Middle frontal gyrus (tissue), 1 donor: ENCODE measurements around the gene ZNF534.
"Not testable (repeated sequence)": the region's sequence is repeated elsewhere in the genome, so short reads cannot be mapped to it uniquely, and the experiment has no call there.

Experiments
- DNase-seq: peaks from one replicate; pipeline ENCODE4 v3.0.0-alpha.2; 2015; ENCODE audit warnings: low spot score; ENCODE audit errors: extremely low spot score

Gene ZNF534

DNA sequence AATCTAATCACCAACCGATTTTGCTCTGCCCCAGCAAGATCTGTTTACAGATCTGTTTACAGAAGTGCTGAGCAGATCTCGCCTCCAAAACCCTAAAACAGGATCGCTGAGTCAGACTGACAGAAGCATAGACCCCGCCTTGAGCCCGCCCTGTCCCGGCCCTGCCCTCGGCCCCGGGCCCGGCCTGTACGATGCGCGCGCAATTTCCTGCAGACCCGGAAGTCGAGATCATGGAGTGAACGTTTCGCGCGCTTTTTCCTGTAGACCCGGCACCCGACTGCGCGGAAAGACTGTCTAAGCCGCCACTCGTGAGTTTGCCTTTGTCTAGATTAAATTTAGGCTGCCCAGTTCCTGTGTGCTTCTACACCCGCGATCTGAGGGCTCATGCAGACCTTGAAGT, at the start of gene ZNF534:
TSS of gene ZNF534 (plus strand) at position 212 of the 400 bp plus-strand sequence. CDS start 2,327 bp downstream, outside the sequence.
- DNase-seq: no peak

DNA sequence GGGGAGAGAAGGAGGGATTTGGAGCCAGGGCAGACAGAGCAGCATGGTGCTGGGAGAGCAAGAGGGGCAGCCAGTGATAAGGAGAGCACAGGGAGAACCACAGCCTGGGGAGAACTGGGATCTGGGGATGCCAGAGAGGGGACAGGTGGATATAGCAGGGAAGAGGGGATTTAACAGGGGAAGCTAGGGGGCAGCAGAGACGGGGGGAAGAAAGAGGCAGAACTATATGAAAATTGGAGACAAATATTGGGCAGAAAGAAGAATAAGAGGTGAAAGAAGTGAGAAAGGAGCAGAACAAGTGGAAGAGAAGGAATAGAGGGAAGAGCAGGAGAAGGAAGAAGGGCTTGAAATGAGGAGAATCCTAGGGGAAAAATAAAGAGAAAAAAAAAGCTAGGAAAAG, 37.8 kb upstream of the ZNF534 start:
- no peak for DNase-seq

DNA sequence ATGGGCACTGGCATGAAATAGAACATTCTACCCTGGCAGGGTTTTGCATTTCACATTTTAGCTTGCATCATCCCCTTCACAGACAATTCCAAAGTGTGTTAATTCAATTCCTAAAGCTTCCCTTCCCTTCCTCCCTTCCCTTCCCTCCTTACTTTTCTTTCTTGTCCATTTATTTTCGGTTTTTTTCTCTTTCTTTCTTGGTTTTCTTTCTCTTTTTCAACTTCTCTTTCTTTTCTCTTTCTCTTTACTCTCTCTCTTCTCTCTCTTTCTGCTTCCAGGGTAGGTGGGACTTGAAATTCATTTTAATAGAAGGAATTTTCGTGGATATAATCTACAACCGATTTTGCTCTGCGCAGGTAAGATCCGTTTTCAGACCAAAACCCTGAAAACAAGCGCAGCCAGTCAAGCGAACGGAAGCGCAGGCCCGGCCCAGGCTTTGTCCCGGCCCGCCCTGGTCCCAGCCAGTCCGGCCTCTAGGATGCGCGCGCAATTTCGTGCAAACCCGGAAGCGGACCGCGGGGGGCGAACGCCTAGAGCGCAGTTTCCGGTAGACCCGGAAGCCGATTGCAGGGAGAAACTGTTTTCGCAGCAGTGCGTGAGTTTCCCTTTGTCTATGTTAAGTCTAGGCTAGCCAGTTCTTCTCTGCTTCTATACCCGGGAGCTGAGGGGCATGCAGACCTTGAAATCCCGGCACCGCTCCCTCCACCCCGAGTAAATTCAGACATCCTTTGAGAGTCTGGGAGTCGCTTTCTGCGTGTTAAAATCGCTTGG, 31.5 kb upstream of the ZNF534 start, which contains the start of gene ZNF528:
TSS of gene ZNF528 (plus strand) at position 540 of the 771 bp plus-strand sequence. CDS start 4,165 bp downstream, outside the sequence.
- peak; percentile 92 for DNase-seq

DNA sequence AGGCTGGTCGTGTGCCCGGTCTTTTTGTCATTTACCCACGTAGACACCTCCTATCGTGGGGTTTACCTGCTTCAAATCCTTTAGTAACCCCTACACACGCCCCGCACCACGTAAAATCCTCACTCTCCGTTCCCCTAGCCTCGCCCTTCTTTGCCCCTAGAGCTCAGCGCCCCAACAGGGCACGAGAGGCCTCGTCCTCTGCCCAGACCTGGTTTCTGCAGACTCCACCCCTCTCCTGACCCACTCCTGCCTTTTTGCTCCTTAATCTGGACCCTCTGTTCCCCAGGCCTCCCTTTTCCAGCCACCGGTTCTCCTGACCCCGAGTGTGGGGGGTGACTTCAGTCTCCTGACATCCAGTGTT, 30.9 kb upstream of the ZNF534 start:
- DNase-seq: no peak

DNA sequence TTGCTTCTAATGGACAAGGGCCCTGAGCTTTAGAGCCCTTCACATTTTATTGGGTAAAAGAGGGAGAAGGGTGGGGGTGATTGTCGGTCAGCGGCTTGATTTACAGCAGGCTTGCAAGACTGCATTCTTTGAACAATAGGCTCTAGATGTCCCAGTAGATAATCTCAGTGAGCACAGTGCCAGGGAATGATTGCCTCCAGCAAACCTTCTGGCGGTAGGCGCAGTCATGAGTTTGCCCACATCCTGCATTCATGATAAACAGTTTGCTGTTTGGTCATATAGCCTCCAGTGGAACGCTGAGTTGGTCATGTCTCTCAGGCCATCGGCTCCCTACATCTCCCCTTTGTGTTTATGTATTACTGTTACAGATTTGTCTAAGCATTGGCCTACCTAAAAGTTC, 18.7 kb upstream of the ZNF534 start:
- DNase-seq: no peak

DNA sequence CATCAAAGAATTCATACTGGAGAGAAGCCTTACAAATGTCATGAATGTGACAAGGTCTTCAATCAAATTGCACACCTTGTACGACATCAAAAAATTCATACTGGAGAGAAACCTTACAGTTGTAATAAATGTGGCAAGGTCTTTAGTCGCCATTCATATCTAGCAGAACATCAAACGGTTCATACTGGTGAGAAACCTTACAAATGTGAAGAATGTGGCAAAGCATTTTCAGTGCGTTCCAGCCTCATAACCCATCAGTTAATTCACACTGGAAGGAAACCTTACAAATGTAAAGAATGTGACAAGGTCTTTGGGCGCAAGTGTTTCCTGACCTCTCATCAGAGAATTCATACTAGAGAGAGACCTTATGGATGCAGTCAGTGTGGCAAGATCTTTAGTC, 13.2 kb upstream of the ZNF534 start:
- DNase-seq: no peak

DNA sequence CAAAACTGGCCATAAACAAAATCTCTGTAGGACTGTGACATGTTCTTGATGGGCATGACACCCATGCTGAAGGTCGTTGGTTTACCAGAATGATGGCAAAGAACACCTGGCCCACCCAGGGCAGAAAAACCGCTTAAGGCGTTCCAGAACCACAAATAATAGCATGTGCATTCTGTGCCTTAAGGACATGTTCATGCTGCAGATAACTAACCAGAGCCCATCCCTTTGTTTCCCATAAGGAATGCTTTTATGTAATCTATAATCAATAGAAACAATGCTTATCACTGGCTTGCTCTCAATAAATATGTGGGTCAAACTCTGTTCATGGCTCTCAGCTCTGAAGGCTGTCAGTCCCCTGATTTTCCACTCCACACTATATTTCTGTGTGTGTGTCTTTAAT, 13.2 kb downstream of the ZNF534 start:
- DNase-seq: no peak

DNA sequence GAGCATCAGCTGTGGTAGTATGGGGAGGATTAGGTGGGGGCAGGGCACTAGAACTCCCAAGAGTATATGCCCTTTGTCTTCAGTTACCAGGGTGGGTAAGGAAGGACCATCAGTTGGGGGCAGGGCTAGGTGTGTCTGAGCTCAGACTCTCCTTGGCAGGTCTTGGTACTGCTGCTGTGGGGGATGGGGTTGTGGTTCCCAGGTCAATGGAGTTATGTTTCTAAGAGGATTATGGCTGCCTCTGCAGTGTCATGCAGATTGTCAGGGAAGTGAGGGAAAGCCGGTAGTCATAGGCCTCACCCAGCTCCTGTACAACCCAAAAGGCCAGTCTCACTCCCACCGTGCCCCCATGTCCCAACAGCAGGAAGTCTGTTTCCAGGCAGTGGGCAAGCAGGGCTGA, 15.6 kb downstream of the ZNF534 start:
- no peak for DNase-seq

DNA sequence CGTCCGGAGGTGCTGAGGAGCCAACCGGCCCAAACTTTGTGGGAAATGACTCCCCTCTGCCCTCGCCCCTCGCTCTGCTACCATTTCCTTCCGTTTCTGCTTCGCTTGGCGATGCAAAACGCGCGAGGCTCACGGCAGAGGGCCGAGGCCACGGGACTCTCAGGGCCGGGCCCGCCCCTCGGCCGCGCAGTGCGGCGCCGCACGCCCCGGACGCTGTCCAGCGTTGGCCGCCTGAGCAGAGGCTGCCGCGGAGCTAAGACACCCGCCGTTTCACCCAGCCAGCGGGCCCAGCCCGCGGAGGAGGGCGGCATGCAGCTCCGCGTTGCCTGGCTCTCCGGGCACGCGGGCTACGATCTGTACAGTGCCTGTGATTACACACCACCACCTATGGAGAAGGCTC, 22.3 kb downstream of the ZNF534 start:
- DNase-seq: no peak

DNA sequence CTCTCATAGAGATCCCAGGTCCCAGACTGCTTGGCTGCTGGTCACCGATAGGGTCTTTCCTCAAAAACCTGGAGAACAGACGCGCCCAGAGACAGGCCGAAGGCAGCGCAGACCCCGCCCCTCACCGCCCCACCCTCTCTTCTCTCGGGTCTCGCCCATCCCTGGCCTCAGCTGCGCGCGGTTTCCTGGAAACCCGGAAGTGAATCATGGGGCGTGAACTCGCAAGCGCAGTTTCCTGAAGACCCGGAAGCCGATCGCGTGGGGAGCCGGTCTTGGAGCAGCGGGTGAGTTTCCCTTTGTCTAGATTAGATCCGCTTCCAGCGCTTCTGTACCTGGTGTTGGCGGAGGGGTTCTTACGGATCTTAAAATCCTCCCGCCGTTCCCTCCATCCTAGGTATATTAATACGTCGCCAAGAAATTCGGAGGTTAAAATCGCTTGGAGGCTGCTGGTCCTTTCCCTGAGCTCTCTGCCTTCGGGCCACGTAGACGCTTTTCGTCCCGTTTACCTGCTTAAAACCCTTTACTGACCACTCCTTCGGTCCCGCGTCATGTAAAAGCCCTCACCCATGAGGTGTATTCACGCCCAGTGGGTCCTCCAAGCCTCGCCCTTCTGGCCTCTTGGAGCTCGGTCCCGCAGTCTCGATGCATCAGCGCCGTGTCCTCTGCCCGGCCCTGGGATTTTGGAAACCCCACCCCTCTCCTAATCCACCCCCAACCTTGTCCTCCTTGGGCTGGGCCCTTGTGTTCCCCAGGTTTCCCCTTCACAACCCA, 24.6 kb downstream of the ZNF534 start, which contains the start of gene ZNF578:
TSS of gene ZNF578 (plus strand) at position 230 of the 771 bp plus-strand sequence. CDS start 48,293 bp downstream, outside the sequence.
- DNase-seq: peak; percentile 17

DNA sequence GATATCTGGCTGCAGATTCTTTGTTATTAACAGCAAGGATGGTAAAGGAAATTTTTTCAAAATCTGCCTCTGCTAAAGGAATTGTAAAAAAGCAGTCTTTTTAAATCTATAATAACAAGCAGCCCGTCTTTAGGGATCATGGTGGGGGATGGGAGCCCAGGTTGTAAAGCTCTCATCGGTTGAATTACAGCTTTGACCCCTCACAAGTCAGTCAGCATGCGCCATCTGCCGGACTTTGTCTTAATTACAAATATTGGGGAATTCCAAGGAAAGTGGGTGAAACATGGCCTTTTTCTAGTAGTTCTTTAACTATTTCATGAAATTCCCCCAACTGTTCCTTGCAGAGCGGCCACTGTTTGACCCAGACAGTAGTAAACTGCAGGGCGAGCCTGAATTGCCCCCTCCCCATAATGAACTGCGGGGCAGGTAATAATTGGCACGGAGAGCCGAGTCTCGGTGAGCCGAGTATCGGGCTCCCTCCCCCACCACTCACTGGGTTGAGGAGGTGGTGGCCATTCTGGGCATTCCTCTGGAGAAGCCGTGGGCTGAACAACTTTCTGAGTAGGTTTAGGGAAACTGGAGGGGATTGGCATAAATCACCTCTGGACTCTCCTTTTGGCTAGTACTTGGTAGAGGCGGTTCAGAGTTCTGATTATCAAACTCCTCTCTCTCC, 36.0 kb downstream of the ZNF534 start:
- DNase-seq: no peak

DNA sequence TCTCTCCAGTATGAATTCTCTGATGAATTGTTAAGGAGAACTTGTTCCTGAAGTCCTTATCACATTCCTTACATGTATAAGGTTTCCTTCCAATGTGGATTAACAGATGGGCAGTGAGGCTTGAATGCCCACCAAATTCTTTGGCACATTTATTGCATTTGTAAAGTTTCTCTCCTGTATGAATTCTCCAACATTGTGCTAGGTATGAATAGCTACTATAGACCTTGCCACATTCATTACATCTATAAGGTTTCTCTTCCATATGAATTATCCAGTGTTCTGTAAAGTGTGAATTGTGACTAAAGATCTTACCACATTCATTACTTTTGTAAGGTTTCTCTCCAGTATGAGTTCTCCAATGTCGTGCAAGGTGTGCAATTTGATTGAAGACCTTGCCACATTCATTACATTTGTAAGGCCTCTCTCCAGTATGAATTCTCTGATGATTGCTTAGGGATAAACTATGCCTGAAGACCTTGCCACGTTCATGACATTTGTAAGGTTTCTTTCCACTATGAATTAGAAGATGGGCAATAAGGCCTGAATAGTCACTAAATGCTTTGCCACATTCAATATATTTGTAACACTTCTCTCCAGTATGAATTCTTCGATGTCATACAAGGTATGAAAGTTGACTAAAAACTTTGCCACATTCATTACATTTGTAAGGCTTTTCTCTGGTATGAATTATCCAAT, 44.9 kb downstream of the ZNF534 start:
- DNase-seq: no peak

DNA sequence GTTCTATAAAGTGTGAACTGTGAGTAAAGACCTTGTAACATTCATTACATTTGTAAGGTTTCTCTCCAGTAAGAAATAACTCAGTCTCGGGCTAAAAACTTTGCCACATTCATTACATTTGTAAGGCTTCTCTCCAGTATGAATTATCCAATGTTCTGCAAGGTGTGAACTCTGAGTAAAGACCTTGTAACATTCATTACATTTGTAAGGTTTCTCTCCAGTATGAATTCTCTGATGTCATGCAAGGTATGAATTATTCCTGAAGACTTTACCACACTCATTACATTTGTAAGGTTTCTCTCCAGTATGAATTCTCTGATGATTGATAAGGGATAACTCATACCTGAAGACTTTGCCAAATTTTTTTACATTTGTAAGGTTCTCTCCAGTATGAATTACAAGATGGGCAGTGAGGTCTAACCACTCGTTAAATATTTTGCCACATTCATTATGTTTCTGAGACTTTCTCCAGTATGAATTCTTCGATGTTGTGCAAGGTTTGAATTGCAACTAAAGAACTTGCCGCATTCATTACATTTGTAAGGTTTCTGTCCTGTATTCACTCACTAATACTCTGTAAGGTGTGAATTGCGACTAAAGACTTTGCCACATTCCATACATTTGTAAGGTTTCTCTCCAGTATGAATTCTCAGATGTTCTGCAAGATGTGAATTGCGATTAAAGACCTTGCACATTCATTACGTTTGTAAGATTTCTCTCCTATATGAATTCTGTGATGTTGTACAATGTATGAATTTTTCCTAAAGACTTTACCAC, 45.6 kb downstream of the ZNF534 start:
- DNase-seq: no peak

DNA sequence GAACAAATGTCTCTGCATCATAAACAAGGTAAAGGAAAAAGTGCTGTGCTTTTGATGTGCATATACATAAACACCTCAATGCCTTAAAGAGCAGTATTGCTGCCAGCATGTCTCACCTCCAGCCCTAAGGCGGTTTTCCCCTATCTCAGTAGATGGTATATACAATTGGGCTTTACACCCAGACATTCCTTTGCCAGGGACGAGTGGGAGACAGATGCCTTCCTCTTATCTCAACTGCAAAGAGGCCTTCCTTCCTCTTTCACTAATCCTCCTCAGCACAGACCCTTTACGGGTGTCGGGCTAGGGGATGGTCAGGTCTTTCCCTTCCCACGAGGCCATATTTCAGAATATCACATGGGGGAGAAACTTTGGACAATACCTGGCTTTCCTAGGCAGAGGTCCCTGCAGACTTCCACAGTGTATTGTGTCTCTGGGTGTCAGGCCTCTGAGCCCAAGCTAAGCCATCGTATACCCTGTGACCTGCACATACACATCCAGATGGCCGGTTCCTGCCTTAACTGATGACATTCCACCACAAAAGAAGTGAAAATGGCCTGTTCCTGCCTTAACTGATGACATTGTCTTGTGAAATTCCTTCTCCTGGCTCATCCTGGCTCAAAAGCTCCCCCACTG, 55.3 kb downstream of the ZNF534 start:
- not testable (repeated sequence) for DNase-seq

DNA sequence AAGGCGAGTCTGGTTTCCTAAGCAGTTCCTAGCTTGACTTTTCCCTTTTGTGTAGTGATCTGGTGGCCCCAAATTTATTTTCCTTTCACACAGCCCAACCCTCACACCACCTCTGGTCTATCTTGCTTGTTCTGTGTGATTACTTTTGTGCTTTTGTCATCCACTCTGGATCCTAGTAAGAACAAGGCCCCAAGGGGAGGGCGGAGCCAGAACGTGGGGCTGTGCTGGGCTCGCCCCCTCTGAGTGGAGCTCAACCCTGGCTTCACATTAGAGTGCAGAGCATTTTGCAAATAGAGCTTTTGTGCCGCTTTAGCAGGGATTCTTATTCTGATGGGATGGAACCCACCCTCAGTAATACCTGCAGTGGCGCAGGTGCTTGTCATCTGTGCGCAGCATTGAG, 56.1 kb downstream of the ZNF534 start:
- not testable (repeated sequence) for DNase-seq

DNA sequence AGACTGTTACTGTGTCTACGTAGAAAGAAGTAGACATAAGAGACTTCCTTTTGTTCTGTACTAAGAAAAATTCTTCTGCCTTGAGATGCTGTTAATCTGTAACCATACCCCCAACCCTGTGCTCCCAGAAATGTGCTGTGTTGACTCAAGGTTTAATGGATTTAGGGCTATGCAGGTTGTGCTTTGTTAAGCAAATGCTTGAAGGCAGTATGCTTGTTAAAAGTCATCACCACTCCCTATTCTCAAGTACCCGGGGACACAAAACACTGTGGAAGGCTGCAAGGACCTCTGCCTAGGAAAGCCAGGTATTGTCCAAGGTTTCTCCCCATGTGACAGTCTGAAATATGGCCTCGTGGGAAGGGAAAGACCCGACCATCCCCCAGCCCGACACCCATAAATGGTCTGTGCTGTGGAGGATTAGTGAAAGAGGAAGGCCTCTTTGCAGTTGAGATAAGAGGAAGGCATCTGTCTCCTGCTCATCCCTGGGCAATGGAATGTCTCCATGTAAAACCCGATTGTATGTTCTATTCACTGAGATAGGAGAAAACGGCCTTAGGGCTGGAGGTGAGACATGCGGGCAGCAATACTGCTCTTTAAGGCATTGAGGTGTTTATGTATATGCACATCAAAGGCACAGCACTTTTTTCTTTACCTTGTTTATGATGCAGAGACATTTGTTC, 56.8 kb downstream of the ZNF534 start:
- DNase-seq: not testable (repeated sequence)

DNA sequence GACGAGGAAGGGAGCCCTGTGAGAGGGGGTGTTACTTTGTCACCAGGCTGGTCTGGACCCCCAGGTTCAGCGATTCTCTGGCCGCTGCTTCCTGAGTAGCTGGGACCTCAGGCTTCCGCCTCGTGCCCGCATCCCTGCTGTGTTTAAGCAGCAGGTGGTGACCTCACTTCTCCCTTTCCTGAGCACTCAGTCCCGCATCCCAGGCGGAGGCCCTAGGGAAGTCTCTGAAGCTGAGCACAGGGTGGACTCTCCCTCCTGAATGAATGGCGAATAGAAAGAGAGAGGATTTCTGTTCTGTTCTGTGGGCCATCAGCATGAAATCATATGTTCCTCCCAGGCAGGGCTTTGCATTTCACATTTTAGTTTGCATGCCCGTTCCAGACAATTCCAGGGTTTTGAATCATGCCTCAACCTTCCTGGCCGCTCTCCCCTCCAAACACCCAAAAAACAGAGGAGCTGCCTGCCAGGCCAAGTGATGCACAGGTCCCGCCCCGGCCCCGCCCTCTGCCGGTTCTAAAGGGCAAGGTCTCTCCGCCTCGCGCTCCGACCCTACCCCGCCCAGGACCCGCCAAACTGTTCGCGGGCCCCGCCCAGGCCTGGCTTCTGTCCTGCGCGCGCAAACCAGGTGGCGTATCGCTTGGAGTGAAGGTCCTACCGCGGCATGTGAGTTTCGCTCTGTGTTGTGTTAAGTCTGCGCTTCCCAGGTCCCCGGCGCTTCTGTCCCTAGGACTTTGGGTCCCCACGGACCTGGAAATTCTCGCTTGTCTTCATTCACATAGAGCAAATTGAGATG, 63.4 kb downstream of the ZNF534 start:
- no peak for DNase-seq

DNA sequence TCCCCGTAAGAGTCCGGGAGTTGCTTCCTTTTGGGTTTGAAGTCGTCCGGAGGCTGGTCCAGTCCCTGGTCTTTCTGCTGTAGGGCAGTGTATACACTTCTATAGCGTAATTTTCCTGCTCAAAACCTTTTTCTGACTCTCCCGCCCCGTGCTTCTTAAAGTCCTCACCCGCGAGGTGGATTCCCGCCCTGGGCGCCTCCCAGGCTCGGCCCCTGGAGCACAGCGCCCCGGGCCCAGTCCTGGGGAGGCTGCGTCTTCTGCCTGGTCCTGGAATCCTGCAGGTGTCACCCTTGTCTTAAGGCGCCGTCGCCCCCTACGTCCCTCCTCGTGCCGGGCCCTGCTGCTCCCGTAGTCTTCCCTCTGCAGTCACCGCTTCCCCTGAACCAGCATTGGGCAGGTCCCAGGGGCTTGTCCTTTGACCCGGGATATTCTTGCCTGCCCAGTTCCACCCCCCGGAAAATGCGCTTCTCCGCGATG, 64.1 kb downstream of the ZNF534 start:
- DNase-seq: no peak

DNA sequence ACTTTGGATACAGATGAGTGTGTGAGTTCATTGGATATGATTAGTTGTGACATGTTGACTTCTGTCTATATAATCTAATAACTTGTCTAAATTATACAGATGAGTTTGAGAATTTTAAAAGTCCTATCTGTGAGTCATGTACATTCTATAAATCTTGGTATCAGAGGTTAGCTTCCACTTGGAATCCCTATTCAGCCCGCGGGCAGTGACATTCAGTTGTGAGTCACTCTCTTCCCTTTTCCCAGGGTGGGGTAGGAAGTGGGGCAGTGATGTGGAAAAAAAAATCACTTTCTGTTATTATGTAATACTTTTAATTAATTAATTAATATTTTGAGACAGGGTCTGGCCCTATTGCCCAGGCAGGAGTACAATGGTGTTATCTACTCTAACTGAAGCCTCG, 65.6 kb downstream of the ZNF534 start:
- no peak for DNase-seq
